NT2/D1 (cell line): Measurements from ENCODE around the gene TUBB6.

Source experiments
- DNase-seq: peaks from one replicate; pipeline ENCODE4 v3.0.0-alpha.2; 2011; ENCODE audit warnings: low read depth, low spot score
- H3K27me3 ChIP-seq: 2 replicates; pipeline ENCODE4 v1.6.0; 2011; ENCODE audit warnings: mild to moderate bottlenecking; ENCODE audit not compliant: insufficient read length, insufficient read depth
- H3K36me3 ChIP-seq: 2 replicates; pipeline ENCODE4 v1.6.1; 2011; ENCODE audit warnings: mild to moderate bottlenecking, low read length, mixed read lengths; ENCODE audit not compliant: insufficient read depth, insufficient read length
- H3K4me1 ChIP-seq: 2 replicates; pipeline ENCODE4 v1.5.1; 2011; ENCODE audit not compliant: insufficient read depth, insufficient read length
- H3K4me3 ChIP-seq: 2 replicates; pipeline ENCODE4 v1.5.1; 2011; ENCODE audit warnings: low read depth; ENCODE audit not compliant: insufficient read length
- H3K9ac ChIP-seq: 2 replicates; pipeline ENCODE4 v1.6.0; 2011; ENCODE audit warnings: low read depth; ENCODE audit not compliant: insufficient read length
- H3K9me3 ChIP-seq: 2 replicates; pipeline ENCODE4 v1.5.1; 2011; ENCODE audit warnings: mild to moderate bottlenecking, low read length; ENCODE audit not compliant: insufficient read depth
- SUZ12 ChIP-seq: IDR thresholded peaks from 2 replicates; pipeline ENCODE4 v1.6.1; 2011; ENCODE audit not compliant: insufficient read length, insufficient read depth; ENCODE audit errors: extremely low read depth
- YY1 ChIP-seq: IDR thresholded peaks from 2 replicates; pipeline ENCODE4 v1.6.1; 2011; ENCODE audit not compliant: insufficient read length, insufficient read depth
- ZNF274 ChIP-seq: IDR thresholded peaks from 2 replicates; pipeline ENCODE4 v1.6.1; 2011; ENCODE audit warnings: mild to moderate bottlenecking, low read depth, low read length

The TUBB6 gene

GRCh38 chr18:12334863-12335262 lies 26.8 kb downstream of the TUBB6 start:
- H3K4me1 ChIP-seq, result peaks cover 10% of the 10 kb centered on the region
- TF ChIP-seq SUZ12, result no peak
- no peak for TF ChIP-seq ZNF274
- H3K9ac ChIP-seq, result no peak overlapping the region
- DNase-seq, result no peak
- no peaks in the 10 kb centered on the region for H3K27me3 ChIP-seq
- peaks cover 31% of the 10 kb centered on the region for H3K36me3 ChIP-seq
- H3K4me3 ChIP-seq, result no peak overlapping the region
- no peaks in the 10 kb centered on the region for H3K9me3 ChIP-seq

DNA sequence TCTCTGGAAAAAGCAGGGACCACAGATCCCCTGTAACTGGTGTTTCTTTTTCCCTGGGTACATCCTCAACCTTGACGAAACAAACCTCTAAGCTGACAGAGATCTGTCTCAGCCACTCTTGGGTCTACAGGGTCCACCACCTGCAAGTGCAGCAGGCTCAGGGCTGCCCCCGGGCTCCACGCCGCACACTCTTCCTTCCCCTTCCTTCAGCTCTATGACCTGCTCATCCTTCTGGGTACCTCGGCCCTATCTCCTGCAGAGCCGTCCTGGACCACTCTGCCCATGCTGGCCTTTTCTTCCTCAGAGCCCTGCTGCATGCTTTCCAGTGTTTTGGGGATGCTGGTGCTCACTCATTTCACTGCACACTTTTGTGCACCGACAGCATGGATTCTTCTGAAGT lies 27.5 kb downstream of the TUBB6 start:
- TF ChIP-seq ZNF274, result no peak
- TF ChIP-seq YY1, result no peak
- no peak for TF ChIP-seq SUZ12
- Histone ChIP-seq H3K9me3 (no peaks in the 10 kb centered on the region), H3K27me3 (no peaks in the 10 kb centered on the region), H3K4me1 (peaks cover 10% of the 10 kb centered on the region), H3K9ac (peak overlapping the region; percentile 53), H3K4me3 (no peak overlapping the region), H3K36me3 (peaks cover 34% of the 10 kb centered on the region)
- DNase-seq, result no peak

GRCh38 chr18:12336171-12336613 lies 28.2 kb downstream of the TUBB6 start:
- Histone ChIP-seq H3K9me3 (no peaks in the 10 kb centered on the region), H3K36me3 (peaks cover 29% of the 10 kb centered on the region), H3K4me3 (no peak overlapping the region), H3K4me1 (peaks cover 10% of the 10 kb centered on the region), H3K27me3 (no peaks in the 10 kb centered on the region), H3K9ac (no peak overlapping the region)
- no peak for TF ChIP-seq SUZ12
- TF ChIP-seq ZNF274, result no peak
- TF ChIP-seq YY1, result no peak
- DNase-seq, result peak; percentile 74

DNA sequence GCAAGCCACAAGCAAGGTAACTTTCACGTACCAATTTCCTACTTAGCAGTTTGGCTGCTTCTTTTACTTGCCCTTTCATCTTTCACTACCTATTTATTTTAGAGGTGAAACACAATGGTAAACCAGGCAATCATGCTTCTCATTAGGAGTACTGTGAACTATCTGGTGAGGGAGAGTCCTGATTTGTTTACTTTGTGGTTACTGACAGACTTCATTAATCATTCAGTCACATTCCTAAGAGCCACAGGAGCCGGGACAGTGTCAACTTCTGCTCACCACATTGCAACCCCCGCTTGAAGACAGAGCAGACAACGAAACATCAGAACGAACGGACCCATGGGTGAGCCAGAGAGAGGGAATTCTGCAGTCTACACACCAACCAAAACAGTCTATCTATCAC lies 28.8 kb downstream of the TUBB6 start:
- TF ChIP-seq YY1, result no peak
- TF ChIP-seq ZNF274, result no peak
- TF ChIP-seq SUZ12, result no peak
- no peak for DNase-seq

GRCh38 chr18:12338382-12338781 lies 30.3 kb downstream of the TUBB6 start:
- Histone ChIP-seq H3K4me3 (no peak overlapping the region), H3K27me3 (no peaks in the 10 kb centered on the region), H3K9me3 (no peaks in the 10 kb centered on the region), H3K9ac (no peak overlapping the region), H3K4me1 (peaks cover 10% of the 10 kb centered on the region), H3K36me3 (peaks cover 44% of the 10 kb centered on the region)
- no peak for DNase-seq
- no peak for TF ChIP-seq SUZ12
- TF ChIP-seq ZNF274, result no peak
- TF ChIP-seq YY1, result no peak

More for the DNA sequence above, 28.8 kb downstream of the TUBB6 start:
- Histone ChIP-seq H3K9ac (no peak overlapping the region), H3K9me3 (no peaks in the 10 kb centered on the region), H3K27me3 (no peaks in the 10 kb centered on the region), H3K36me3 (peaks cover 34% of the 10 kb centered on the region), H3K4me3 (no peak overlapping the region), H3K4me1 (peaks cover 10% of the 10 kb centered on the region)

DNA sequence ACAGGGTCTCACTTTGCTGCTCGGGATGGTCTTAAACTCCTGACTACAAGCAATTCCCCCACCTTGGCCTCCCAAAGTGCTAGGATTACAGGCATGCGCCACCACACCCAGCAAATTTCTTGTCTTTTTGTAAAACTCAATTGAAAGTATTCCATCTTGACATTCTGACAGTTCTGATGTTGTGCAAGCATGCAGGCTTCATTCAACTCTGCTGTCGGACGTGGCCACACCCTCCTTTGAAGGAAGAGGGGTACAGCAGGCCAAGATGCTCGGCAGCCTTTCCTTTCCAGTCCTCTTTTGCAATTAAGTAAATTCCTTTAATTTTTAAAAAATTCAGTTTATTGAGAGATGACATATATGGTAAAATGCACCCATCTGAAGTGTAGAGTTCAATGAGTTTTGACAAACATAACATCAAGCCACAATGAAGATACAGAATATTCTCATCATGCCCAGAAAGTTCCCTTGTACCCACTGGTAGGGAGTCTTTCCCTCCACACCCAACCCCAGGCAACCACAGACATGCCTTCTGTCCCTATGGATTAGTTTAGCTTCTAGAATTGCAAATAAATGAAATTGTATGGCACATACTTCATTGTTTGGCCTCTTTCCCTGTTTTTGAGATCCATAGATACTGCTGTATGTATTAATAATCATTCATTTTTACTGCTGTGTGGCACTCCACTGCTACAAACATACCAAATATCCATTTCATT lies 33.1 kb downstream of the TUBB6 start:
- no peaks in the 10 kb centered on the region for H3K9me3 ChIP-seq
- TF ChIP-seq ZNF274 (no peak), SUZ12 (no peak), YY1 (no peak)
- H3K36me3 ChIP-seq, result peaks cover 60% of the 10 kb centered on the region
- H3K4me1 ChIP-seq, result no peaks in the 10 kb centered on the region
- H3K4me3 ChIP-seq, result no peak overlapping the region
- no peak overlapping the region for H3K9ac ChIP-seq
- DNase-seq, result no peak
- no peaks in the 10 kb centered on the region for H3K27me3 ChIP-seq

GRCh38 chr18:12342661-12343060 lies 34.6 kb downstream of the TUBB6 start:
- H3K27me3 ChIP-seq, result no peaks in the 10 kb centered on the region
- no peaks in the 10 kb centered on the region for H3K9me3 ChIP-seq
- no peaks in the 10 kb centered on the region for H3K4me1 ChIP-seq
- TF ChIP-seq ZNF274 (no peak), SUZ12 (no peak)
- H3K4me3 ChIP-seq, result no peak overlapping the region
- no peak overlapping the region for H3K9ac ChIP-seq
- peaks cover 63% of the 10 kb centered on the region for H3K36me3 ChIP-seq
- no peak for DNase-seq
